CD4-positive, CD25-positive, alpha-beta regulatory T cell (primary cell): ENCODE data around the gene HSP90B1. TPM values are rescaled to one million over a fixed set of nuclear protein-coding genes. Genes with fewer than 3 reads are reported as not detected.

Experiments used
- ATAC-seq, 2 donors: fragments of 150-1000 bp; cut with Tn5 transposase; one replicate each; pipeline ENCODE4 v1.10.0; 2021; ENCODE audit warnings: low read depth in 2 of 2, moderate number of reproducible peaks in 2 of 2, moderate library complexity in 1 of 2
- DNase-seq, 3 donors: peaks; one replicate each; pipeline versions ENCODE4 v3.0.0 to v3.0.0-alpha.2; 2012 to 2022; ENCODE audit warnings: mixed read lengths in 1 of 3
- H3K27ac ChIP-seq: one replicate; pipeline ENCODE4 v1.7.0; 2013; ENCODE audit warnings: mild to moderate bottlenecking, low read length; ENCODE audit not compliant: insufficient read depth, poor library complexity, severe bottlenecking
- H3K27me3 ChIP-seq: one replicate; pipeline ENCODE4 v1.7.0; 2013; ENCODE audit warnings: low read length; ENCODE audit not compliant: control insufficient read depth, insufficient read depth
- H3K36me3 ChIP-seq: one replicate; pipeline ENCODE4 v1.7.0; 2013; ENCODE audit warnings: mild to moderate bottlenecking, low read length, moderate library complexity; ENCODE audit not compliant: control insufficient read depth, insufficient read depth
- H3K4me1 ChIP-seq: 2 replicates; pipeline ENCODE4 v1.7.0; 2013; ENCODE audit warnings: mild to moderate bottlenecking, low read length; ENCODE audit not compliant: insufficient read depth, control insufficient read depth, poor library complexity, severe bottlenecking
- H3K4me3 ChIP-seq: one replicate; pipeline ENCODE4 v1.7.0; 2013; ENCODE audit warnings: low read depth, mild to moderate bottlenecking, low read length, moderate library complexity
- H3K9me3 ChIP-seq, 2 experiments: 1 replicate in 1 of 2; 2 replicates in 1 of 2; pipeline ENCODE4 v1.7.0; 2013; ENCODE audit warnings: low read length in 2 of 2, mild to moderate bottlenecking in 1 of 2, moderate library complexity in 1 of 2; ENCODE audit not compliant: control insufficient read depth in 2 of 2
- H3K27ac Mint-ChIP-seq, 3 donors: one replicate each; pipeline ENCODE4 v1.8.0; 2020 to 2022; ENCODE audit warnings: mild to moderate bottlenecking in 3 of 3, mixed read lengths in 3 of 3, moderate library complexity in 2 of 3
- H3K27me3 Mint-ChIP-seq: one replicate; pipeline ENCODE4 v1.8.0; 2022; ENCODE audit warnings: mild to moderate bottlenecking, mixed read lengths
- H3K36me3 Mint-ChIP-seq: one replicate; pipeline ENCODE4 v1.8.0; 2020; ENCODE audit warnings: mixed read lengths
- H3K4me1 Mint-ChIP-seq, 4 donors: one replicate each; pipeline ENCODE4 v1.8.0; 2020 to 2022; ENCODE audit warnings: mixed read lengths in 4 of 4, mild to moderate bottlenecking in 1 of 4
- H3K4me3 Mint-ChIP-seq, 4 donors: one replicate each; pipeline ENCODE4 v1.8.0; 2020 to 2022; ENCODE audit warnings: mild to moderate bottlenecking in 4 of 4, mixed read lengths in 4 of 4, moderate library complexity in 3 of 4
- H3K9me3 Mint-ChIP-seq, 7 donors: one replicate each; pipeline ENCODE4 v1.8.0; 2020 to 2022; ENCODE audit warnings: mixed read lengths in 7 of 7, mild to moderate bottlenecking in 3 of 7, moderate library complexity in 2 of 7
- polyA plus RNA-seq, 4 donors: library from polyadenylated mRNA; unstranded; fragments of 300-500 nt; fragmentation: Illumina TruSeq; gene quantifications; one replicate each; pipeline ENCODE4 v1.2.3, GENCODE V29; 2021
- total RNA-seq: library from RNA; stranded (reverse); gene quantifications from one replicate; pipeline ENCODE4 v1.2.3, GENCODE V29; 2022

HSP90B1 gene
- total and polyA plus RNA-seq, 5 donors from 2014 or later = 119 to 254 (median 146) TPM

- Histone ChIP-seq H3K27ac (peak overlapping the region; percentile 14), H3K36me3 (peaks cover 35% of the 10 kb centered on the region), H3K27me3 (no peaks in the 10 kb centered on the region), H3K9me3 (no peaks in the 10 kb centered on the region), H3K4me3 (peak overlapping the region; percentile 93), H3K4me1 (peaks cover 25% of the 10 kb centered on the region)
- peak in 1 of 3 donors; percentile 19 for DNase-seq
- ATAC-seq = no peak
- Mint-ChIP-seq H3K4me3 (peak overlapping the region; percentile 94 to 100 (median 99)), H3K27me3 (no peaks in the 10 kb centered on the region), H3K36me3 (peaks cover 24% of the 10 kb centered on the region), H3K27ac (peak overlapping the region; percentile 95 to 98 (median 97)), H3K9me3 (no peaks in the 10 kb centered on the region), H3K4me1 (peaks cover 26 to 51% (median 29%) of the 10 kb centered on the region in 4 donors)
These were observed 25.8 kb downstream of the HSP90B1 start for GRCh38 chr12:103955811-103956508.

DNA sequence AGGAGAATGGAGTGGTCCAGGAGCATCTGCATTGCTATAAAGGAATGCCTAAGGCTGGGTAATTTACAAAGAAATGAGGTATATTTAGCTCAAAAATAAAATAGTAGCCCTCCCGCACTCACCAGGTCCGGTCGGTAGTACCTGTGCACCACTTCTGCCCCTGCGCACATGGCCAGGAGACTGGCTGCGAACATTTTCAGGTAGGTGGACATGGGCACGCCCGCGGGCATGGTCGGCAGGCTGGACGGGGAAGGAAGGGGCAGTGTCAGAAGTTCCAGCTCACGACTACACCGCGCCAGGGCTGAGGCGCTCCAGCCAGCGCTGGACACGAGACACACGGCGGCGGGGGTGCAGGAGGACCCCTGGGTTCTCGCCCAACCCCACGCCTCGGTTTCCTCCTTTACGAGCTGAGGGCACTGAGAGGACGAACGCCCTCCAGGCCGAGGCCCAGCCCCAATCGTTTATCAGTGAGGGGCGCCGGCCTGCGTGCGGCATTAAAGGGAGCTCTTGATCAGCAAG is 26.4 kb downstream of the HSP90B1 start:
- Histone ChIP-seq H3K9me3 (no peaks in the 10 kb centered on the region), H3K4me3 (peak overlapping the region; percentile 93), H3K27me3 (no peaks in the 10 kb centered on the region), H3K36me3 (peaks cover 29% of the 10 kb centered on the region), H3K27ac (peak overlapping the region; percentile 83), H3K4me1 (peaks cover 25% of the 10 kb centered on the region)
- peak overlapping the region; percentile 94 to 100 (median 99) for H3K4me3 Mint-ChIP-seq
- H3K27me3 Mint-ChIP-seq = no peaks in the 10 kb centered on the region
- ATAC-seq = no peak
- no peak for DNase-seq
- H3K36me3 Mint-ChIP-seq = peaks cover 24% of the 10 kb centered on the region
- H3K27ac Mint-ChIP-seq = peak overlapping the region; percentile 95 to 98 (median 97)
- no peaks in the 10 kb centered on the region for H3K9me3 Mint-ChIP-seq
- peaks cover 26 to 51% (median 29%) of the 10 kb centered on the region in 4 donors for H3K4me1 Mint-ChIP-seq

GRCh38 chr12:103957865-103958388 is 27.7 kb downstream of the HSP90B1 start:
- peaks cover 25% of the 10 kb centered on the region for H3K4me1 ChIP-seq
- H3K27ac ChIP-seq = peak overlapping the region; percentile 83
- Mint-ChIP-seq H3K27me3 (no peaks in the 10 kb centered on the region), H3K36me3 (peaks cover 15% of the 10 kb centered on the region), H3K4me1 (peaks cover 15 to 45% (median 24%) of the 10 kb centered on the region in 4 donors), H3K27ac (peak overlapping the region; percentile 95 to 98 (median 97)), H3K9me3 (no peaks in the 10 kb centered on the region), H3K4me3 (peak overlapping the region; percentile 94 to 100 (median 99))
- DNase-seq = no peak
- H3K9me3 ChIP-seq = no peaks in the 10 kb centered on the region
- no peak overlapping the region for H3K4me3 ChIP-seq
- no peak for ATAC-seq
- no peaks in the 10 kb centered on the region for H3K27me3 ChIP-seq
- peaks cover 16% of the 10 kb centered on the region for H3K36me3 ChIP-seq

DNA sequence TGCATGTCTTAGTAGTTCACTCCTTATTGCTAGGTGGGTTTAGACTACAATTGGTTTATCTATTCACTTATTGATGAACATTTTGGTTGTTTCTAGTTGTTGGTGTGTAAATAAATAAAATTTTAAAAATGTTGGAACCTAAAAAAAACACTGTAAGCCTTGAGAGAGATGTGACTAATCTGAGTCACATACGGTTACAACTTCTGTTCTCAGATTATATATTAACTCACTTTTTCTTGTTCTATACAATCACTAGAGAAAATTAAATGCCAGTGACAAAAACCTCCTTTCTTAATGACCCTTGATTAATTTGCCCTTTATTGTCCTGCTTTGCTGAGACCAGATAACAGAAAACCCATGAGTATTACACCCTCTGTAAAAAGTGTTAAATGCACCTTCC is 28.4 kb downstream of the HSP90B1 start:
- Histone ChIP-seq H3K36me3 (peaks cover 9% of the 10 kb centered on the region), H3K4me1 (peaks cover 25% of the 10 kb centered on the region), H3K27me3 (no peaks in the 10 kb centered on the region), H3K4me3 (no peak overlapping the region), H3K9me3 (no peaks in the 10 kb centered on the region), H3K27ac (no peak overlapping the region)
- DNase-seq (no peak), ATAC-seq (no peak)
- Mint-ChIP-seq H3K4me1 (peaks cover 14 to 42% (median 26%) of the 10 kb centered on the region in 4 donors), H3K9me3 (no peaks in the 10 kb centered on the region), H3K36me3 (peaks cover 10% of the 10 kb centered on the region), H3K4me3 (peak overlapping the region in 2 of 4 donors; percentile 39 to 76), H3K27ac (no peak overlapping the region), H3K27me3 (no peaks in the 10 kb centered on the region)

DNA sequence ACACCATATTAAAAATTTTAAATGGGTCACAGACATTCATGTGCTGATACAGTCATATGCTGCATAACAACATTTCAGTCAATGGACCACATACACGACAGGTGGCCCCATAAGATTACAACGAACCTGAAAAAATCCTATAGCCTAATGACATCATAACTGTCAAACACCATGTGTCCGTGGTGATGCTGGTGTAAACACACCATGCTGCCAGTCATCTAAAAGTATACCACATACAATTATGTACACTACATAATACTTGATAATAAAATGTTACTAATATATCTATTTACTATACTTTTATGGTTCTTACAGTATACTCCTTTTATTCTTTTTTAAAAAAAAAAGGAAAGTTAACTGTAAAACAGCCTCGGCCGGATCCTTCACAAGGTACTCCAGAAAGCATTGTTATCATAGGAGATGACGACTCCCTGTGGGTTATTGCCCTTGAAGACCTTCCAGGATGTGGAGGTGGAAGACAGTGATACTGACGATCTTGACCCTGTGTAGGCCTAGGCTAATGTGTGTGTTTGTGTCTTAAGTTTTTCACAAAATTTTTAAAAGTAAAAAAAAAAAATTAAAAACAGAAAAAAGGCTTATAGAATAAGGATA is 30.5 kb downstream of the HSP90B1 start:
- H3K4me1 ChIP-seq = peaks cover 29% of the 10 kb centered on the region
- H3K27me3 ChIP-seq = no peaks in the 10 kb centered on the region
- no peaks in the 10 kb centered on the region for H3K9me3 ChIP-seq
- Mint-ChIP-seq H3K36me3 (peaks cover 4% of the 10 kb centered on the region), H3K9me3 (no peaks in the 10 kb centered on the region), H3K4me1 (peaks cover 17 to 42% (median 28%) of the 10 kb centered on the region in 4 donors), H3K27ac (no peak overlapping the region), H3K4me3 (peak overlapping the region in 1 of 4 donors; percentile 57), H3K27me3 (no peaks in the 10 kb centered on the region)
- no peak for DNase-seq
- H3K36me3 ChIP-seq = no peaks in the 10 kb centered on the region
- ATAC-seq = no peak
- no peak overlapping the region for H3K4me3 ChIP-seq
- H3K27ac ChIP-seq = no peak overlapping the region

DNA sequence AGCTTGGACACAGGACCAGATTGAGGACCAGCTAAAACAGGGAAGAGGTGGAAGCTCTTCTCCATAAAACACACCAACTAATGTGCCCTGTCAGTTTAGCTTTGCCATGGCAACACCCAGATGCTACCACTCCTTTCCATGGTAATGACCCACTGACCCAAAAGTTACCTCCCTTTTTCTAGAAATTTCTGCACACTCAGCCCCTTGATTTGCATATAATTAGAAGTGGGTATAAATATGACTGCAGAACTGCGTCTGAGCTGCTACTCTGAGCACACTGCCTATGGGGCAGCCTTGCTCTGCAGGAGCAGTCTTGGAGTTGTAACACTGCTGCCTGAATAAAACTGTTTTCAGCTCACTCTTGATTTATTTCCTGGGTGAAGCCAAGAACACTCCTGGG is 32.3 kb downstream of the HSP90B1 start:
- H3K36me3 ChIP-seq = no peaks in the 10 kb centered on the region
- H3K9me3 ChIP-seq = no peaks in the 10 kb centered on the region
- no peaks in the 10 kb centered on the region for H3K27me3 ChIP-seq
- Mint-ChIP-seq H3K27me3 (no peaks in the 10 kb centered on the region), H3K36me3 (no peaks in the 10 kb centered on the region), H3K27ac (no peak overlapping the region), H3K4me1 (peaks cover 20 to 41% (median 28%) of the 10 kb centered on the region in 4 donors), H3K4me3 (no peak overlapping the region), H3K9me3 (no peaks in the 10 kb centered on the region)
- DNase-seq = no peak
- no peak overlapping the region for H3K4me3 ChIP-seq
- peaks cover 29% of the 10 kb centered on the region for H3K4me1 ChIP-seq
- H3K27ac ChIP-seq = no peak overlapping the region
- ATAC-seq = no peak

DNA sequence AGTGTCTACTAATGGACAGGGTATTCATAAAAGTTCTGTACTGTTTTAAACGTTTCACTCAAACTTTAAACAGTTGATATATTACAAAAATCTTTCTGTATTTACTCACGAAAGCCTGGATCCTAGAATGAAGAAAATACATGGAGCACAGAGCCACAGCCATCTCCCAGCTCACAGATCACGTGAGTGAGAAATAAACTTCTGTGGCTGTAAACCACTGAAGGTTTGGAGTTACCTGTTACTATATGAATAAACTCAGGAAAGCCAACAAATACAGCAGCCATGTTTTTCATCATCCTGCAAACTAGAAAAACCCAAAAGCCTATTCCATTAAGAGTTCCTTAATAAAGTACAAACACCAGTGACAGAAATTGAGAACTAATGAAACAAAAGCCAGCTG is 34.6 kb downstream of the HSP90B1 start:
- Histone ChIP-seq H3K36me3 (peaks cover 5% of the 10 kb centered on the region), H3K4me3 (peak overlapping the region; percentile 99), H3K27me3 (no peaks in the 10 kb centered on the region), H3K27ac (peak overlapping the region; percentile 94), H3K4me1 (peaks cover 39% of the 10 kb centered on the region), H3K9me3 (no peaks in the 10 kb centered on the region)
- H3K9me3 Mint-ChIP-seq = no peaks in the 10 kb centered on the region
- peaks cover 27 to 54% (median 41%) of the 10 kb centered on the region in 4 donors for H3K4me1 Mint-ChIP-seq
- peaks cover 10% of the 10 kb centered on the region for H3K36me3 Mint-ChIP-seq
- peak overlapping the region; percentile 98 to 100 (median 99) for H3K27ac Mint-ChIP-seq
- ATAC-seq = no peak
- DNase-seq = no peak
- H3K27me3 Mint-ChIP-seq = no peaks in the 10 kb centered on the region
- H3K4me3 Mint-ChIP-seq = peak overlapping the region; percentile 96 to 97 (median 97)
